K562 (cell line): ENCODE measurements around the gene CYTH4. TPM values are rescaled to one million over a fixed set of nuclear protein-coding genes. Genes with fewer than 3 reads are reported as not detected.
A peak's percentile ranks its signal among the peaks of the same experiment; 100 is the strongest.

Experiments
- ATAC-seq: fragments of 200-7000 bp; cut with Tn5 transposase; 3 replicates; pipeline ENCODE4 v1.9.1; 2020; ENCODE audit warnings: moderate library complexity
- BruUV-seq: library from RNA; stranded (reverse); fragments of 400-500 nt; replicated peaks from 2 replicates; lab custom pipeline; 2021; lab: Mats Ljungman, UMichigan
- CTCF ChIA-PET: fragments of 300-600 bp; formaldehyde crosslinking; extraction: SDS; loops from one replicate; lab custom pipeline; 2021; ENCODE audit warnings: low intra/inter-chr PET ratio; lab: Yijun Ruan, JAX
- POLR2A ChIA-PET: fragments of 300-600, 350-650 bp; sonication (Branson Sonifier 250); formaldehyde crosslinking; extraction: SDS; loops from one replicate; lab custom pipeline; 2021; ENCODE audit warnings: antibody characterized with exemption, inconsistent platforms; lab: Yijun Ruan, JAX
- DNase-seq, 4 experiments: peaks; one replicate each; pipeline versions ENCODE4 v3.0.0 to v3.0.0-alpha.2; 2011 to 2018; ENCODE audit warnings: low spot score in 3 of 4, mixed read lengths in 3 of 4; ENCODE audit errors: extremely low read depth in 1 of 4
- FAIRE-seq: peaks from 2 replicates; lab custom pipeline; 2011; peaks lifted over from hg19 to GRCh38; lab: Jason Lieb, UNC
- H2AFZ ChIP-seq: 2 replicates; pipeline ENCODE4 v1.6.0; 2011; ENCODE audit warnings: low read depth, low read length, control low read depth, inconsistent platforms
- H3K27ac ChIP-seq: fragments of 200-600 bp; 3 replicates; pipeline ENCODE4 v1.8.0; 2011; ENCODE audit warnings: low read depth, mild to moderate bottlenecking, control low read depth, inconsistent platforms, low read length, moderate library complexity, mixed read lengths; ENCODE audit errors: extremely low read depth
- H3K27me3 ChIP-seq, 2 experiments: fragments of 300-600 bp in 1 of 2; 2 replicates in 1 of 2; 3 replicates in 1 of 2; pipeline versions ENCODE4 v1.6.0 to v1.8.0; 2011; ENCODE audit warnings: inconsistent platforms in 2 of 2, low read length in 2 of 2, mild to moderate bottlenecking in 1 of 2, mixed read lengths in 1 of 2, moderate library complexity in 1 of 2; ENCODE audit not compliant: control insufficient read depth in 2 of 2, insufficient read depth in 2 of 2
- H3K36me3 ChIP-seq: fragments of 300-600 bp; 3 replicates; pipeline ENCODE4 v1.8.0; 2011; ENCODE audit warnings: mild to moderate bottlenecking, low read length, inconsistent platforms; ENCODE audit not compliant: control insufficient read depth, insufficient read depth
- H3K4me1 ChIP-seq, 2 experiments: fragments of 200-600 bp in 1 of 2; replicated peaks in 1 of 2; 2 replicates in 1 of 2; 3 replicates in 1 of 2; pipeline versions ENCODE4 v1.5.1 to v1.8.0; 2011; ENCODE audit warnings: inconsistent platforms in 2 of 2, low read length in 2 of 2, mild to moderate bottlenecking in 1 of 2, mixed read lengths in 1 of 2, moderate library complexity in 1 of 2; ENCODE audit not compliant: control insufficient read depth in 2 of 2, insufficient read depth in 2 of 2
- H3K4me2 ChIP-seq: 2 replicates; pipeline ENCODE4 v1.6.1; 2011; ENCODE audit warnings: low read length, control low read depth, inconsistent platforms, mixed read lengths; ENCODE audit not compliant: insufficient read depth
- H3K4me3 ChIP-seq: fragments of 200-600 bp; sonication (generic), shearing (Covaris generic); 2 replicates; pipeline ENCODE4 v1.5.1; 2016; ENCODE audit warnings: control low read depth, inconsistent platforms
- H3K79me2 ChIP-seq: fragments of 200-600 bp; 3 replicates; pipeline ENCODE4 v1.8.0; 2011; ENCODE audit warnings: low read length, inconsistent platforms; ENCODE audit not compliant: control insufficient read depth, insufficient read depth
- H3K9ac ChIP-seq, 2 experiments: 2 replicates each; pipeline versions ENCODE4 v1.6.0 to v1.6.1; 2011; ENCODE audit warnings: low read depth in 2 of 2, low read length in 2 of 2, control low read depth in 1 of 2, inconsistent platforms in 1 of 2, mild to moderate bottlenecking in 1 of 2, mixed read lengths in 1 of 2; ENCODE audit not compliant: insufficient read depth in 1 of 2
- H3K9me1 ChIP-seq: one replicate; pipeline ENCODE4 v1.6.0; 2011; ENCODE audit warnings: inconsistent platforms, mild to moderate bottlenecking, low read length, moderate library complexity; ENCODE audit not compliant: control insufficient read depth, insufficient read depth
- H3K9me3 ChIP-seq: replicated peaks from 2 replicates; pipeline ENCODE4 v1.5.1; 2011; ENCODE audit warnings: low read depth, low read length, inconsistent platforms; ENCODE audit not compliant: control insufficient read depth, insufficient read depth
- H4K20me1 ChIP-seq: replicated peaks from 2 replicates; pipeline ENCODE4 v1.6.1; 2011; ENCODE audit warnings: low read length, inconsistent platforms, mixed read lengths; ENCODE audit not compliant: control insufficient read depth, insufficient read depth
- CTCF ChIP-seq, 3 experiments: IDR thresholded peaks in 2 of 3; conservative IDR thresholded peaks in 1 of 3; 2 replicates each; pipeline ENCODE4 v1.5.1; 2011 to 2012; ENCODE audit warnings: low read length in 3 of 3, mild to moderate bottlenecking in 3 of 3, control low read depth in 2 of 3, improper control_type of control experiment in 1 of 3, inconsistent platforms in 1 of 3, low read depth in 1 of 3, mixed read lengths in 1 of 3, moderate library complexity in 1 of 3; ENCODE audit not compliant: insufficient read depth in 2 of 3
- MXD1 ChIP-seq: fragments of 250-450 bp; sonication (Bioruptor Pico); IDR thresholded peaks from 2 replicates; pipeline ENCODE4 v1.8.0; 2021; ENCODE audit warnings: borderline replicate concordance, mild to moderate bottlenecking, moderate library complexity; ENCODE audit not compliant: poor library complexity, severe bottlenecking
- NEUROD1 ChIP-seq: fragments of 150-350 bp; IDR thresholded peaks from 2 replicates; pipeline ENCODE4 v1.6.1; 2014; ENCODE audit warnings: borderline replicate concordance, low read length, low read depth; ENCODE audit not compliant: partially characterized antibody
- POLR2A ChIP-seq: fragments of 450-650 bp; conservative IDR thresholded peaks from 2 replicates; pipeline ENCODE4 v1.6.1; 2016
- SETDB1 ChIP-seq: IDR thresholded peaks from one replicate; pipeline ENCODE4 v1.6.1; 2012; ENCODE audit warnings: low read length, control low read depth, inconsistent platforms
- ZBTB11 ChIP-seq, 3 experiments: fragments of 200-800 bp in 1 of 3; fragments of 250-450 bp in 1 of 3; fragments of 450-650 bp in 1 of 3; sonication (Bioruptor Pico) in 1 of 3; sonication (Bioruptor generic) in 1 of 3; formaldehyde crosslinking in 1 of 3; IDR thresholded peaks; 2 replicates each; pipeline versions ENCODE4 v1.6.1 to v1.8.0; 2016 to 2022; ENCODE audit warnings: mild to moderate bottlenecking in 2 of 3, missing genetic modification characterization in 2 of 3, missing compliant biosample characterization in 1 of 3, moderate library complexity in 1 of 3
- ZNF395 ChIP-seq: fragments of 200-800 bp; sonication (Bioruptor generic); IDR thresholded peaks from 2 replicates; pipeline ENCODE4 v1.6.1; 2017; ENCODE audit warnings: missing genetic modification characterization, missing compliant biosample characterization
- ZNF436 ChIP-seq: fragments of 250-450, 450-650 bp; sonication (Bioruptor Pico); formaldehyde crosslinking; IDR thresholded peaks from 2 replicates; pipeline ENCODE4 v1.7.0; 2020; ENCODE audit warnings: mild to moderate bottlenecking
- ZNF644 ChIP-seq: fragments of 200-800 bp; sonication (Bioruptor generic); IDR thresholded peaks from 2 replicates; pipeline ENCODE4 v1.6.1; 2016; ENCODE audit warnings: low read depth, missing genetic modification characterization, missing compliant biosample characterization
- WGBS: fragments of 100-300 bp; shearing (Covaris generic); methylation state at CpG from one replicate; pipeline ENCODE4 v1.1.6; 2016; ENCODE audit warnings: low coverage, mixed read lengths; ENCODE audit not compliant: insufficient coverage; ENCODE audit errors: missing lambda C conversion rate; 5-methylcytosine and 5-hydroxymethylcytosine counted together
- in situ Hi-C: fragments of 300-500 bp; cut with MboI; formaldehyde crosslinking; loops from 4 replicates; pipeline ENCODE4 v1.15.0; 2018; ENCODE audit warnings: inconsistent platforms, mixed read lengths
- intact Hi-C: fragments of 100-400 bp; cut with micrococcal nuclease; formaldehyde crosslinking; loops from 2 replicates; pipeline ENCODE4 v1.14.2; 2022
- polyA plus RNA-seq, 8 experiments: library from polyadenylated mRNA; depleted of rRNA in 4 of 8; stranded (reverse) in 5 of 8; unstranded in 3 of 8; fragments of >200 nt; fragmentation: Nextera tagmentation in 2 of 8; fragmentation: Illumina TruSeq in 1 of 8; extraction: Ambion mirVana in 2 of 8; extraction: Trizol in 1 of 8; gene quantifications; 2 replicates each; pipeline versions ENCODE4 v1.2.1 to v1.2.3, GENCODE V29; 2011 to 2014; ENCODE audit warnings: inconsistent platforms in 1 of 8, missing spikeins in 1 of 8
- total RNA-seq, 7 experiments: library from RNA; depleted of rRNA in 6 of 7; stranded (reverse); fragments of >200 nt in 6 of 7; fragmentation: Illumina TruSeq in 2 of 7; extraction: Trizol in 2 of 7; gene quantifications; 2 replicates each; pipeline versions ENCODE4 v1.2.1 to v1.2.3, GENCODE V29; 2011 to 2021; ENCODE audit warnings: low replicate concordance in 1 of 7

CYTH4 gene
- total and polyA plus RNA-seq, 9 of the 15 experiments (the other 6 are each of a cell fraction or from before 2014, with no cell fraction given), result 0.03 to 2.0 (median 0.61) TPM; not detected in 1

GRCh38 chr22:37288521-37288920 is 6.2 kb downstream of the CYTH4 start:
- ATAC-seq (no peak), DNase-seq (no peak)
- Histone ChIP-seq H3K9ac (no peak overlapping the region), H3K27ac (no peak overlapping the region), H3K4me2 (no peak overlapping the region), H3K4me3 (no peak overlapping the region), H3K36me3 (no peaks in the 10 kb centered on the region), H3K9me3 (peaks cover 2% of the 10 kb centered on the region; the same call in 1 of the 2 replicates), H2AFZ (no peak overlapping the region), H3K79me2 (no peaks in the 10 kb centered on the region)
- POLR2A ChIA-PET, result interaction anchor here (0.6 kb wide), 1 partner anchor 150 kb away, joined by 4 read pairs; no protein-coding TSS in a partner anchor
- intact Hi-C loops (no loop called here), in situ Hi-C loops (no loop called here)
- CTCF ChIA-PET, result no interaction called here
- WGBS, result 11% methylated on average over 7 of the region's 7 CpGs
- TF ChIP-seq ZNF644 (tag) (no peak), ZBTB11 (CRISPR knock-in tag; IDR thresholded peaks at IDR 0.05) (no peak), ZNF395 (CRISPR knock-in tag) (no peak), POLR2A (no peak), CTCF (IDR thresholded peaks at IDR 0.05 in 2 of 3, conservative IDR thresholded peaks at IDR 0.05 in 1 of 3; ENCODE audit: insufficient read depth in 2 of 3, low read depth in 1 of 3, low read length in 3 of 3) (peak in 2 of 3 experiments; percentile 17 to 31; a peak in 3 of 6 replicates), NEUROD1 (no peak), MXD1 (CRISPR knock-in tag) (no peak), SETDB1 (no peak), ZNF436 (CRISPR knock-in tag) (no peak)
- TF ChIP-seq, all 486 proteins: peak for 1
- Histone ChIP-seq H4K20me1 (no peaks in the 10 kb centered on the region), H3K9me1 (no peaks in the 10 kb centered on the region), H3K4me1 (peaks cover 0 to 5% of the 10 kb centered on the region in 2 experiments; a peak in 1 of 5 replicates), H3K27me3 (peaks cover 0 to 24% of the 10 kb centered on the region in 2 experiments; a peak in 3 of 5 replicates)
- no peak for FAIRE-seq
- BruUV-seq, result no TSS peak
